Subcutaneous abdominal adipose tissue (tissue), 5 donors: ENCODE data around the gene PHYHIPL.

Experiments used
- H3K27ac ChIP-seq: one replicate; pipeline ENCODE4 v1.7.0; 2013; ENCODE audit warnings: low read depth, mild to moderate bottlenecking, inconsistent platforms, low read length, moderate library complexity
- H3K27me3 ChIP-seq, 5 donors: one replicate each; pipeline ENCODE4 v1.7.0; 2013; ENCODE audit warnings: low read length in 5 of 5, inconsistent platforms in 1 of 5; ENCODE audit not compliant: control insufficient read depth in 5 of 5, insufficient read depth in 4 of 5
- H3K36me3 ChIP-seq, 5 donors: one replicate each; pipeline ENCODE4 v1.7.0; 2013; ENCODE audit warnings: low read length in 5 of 5; ENCODE audit not compliant: control insufficient read depth in 5 of 5, insufficient read depth in 5 of 5
- H3K4me1 ChIP-seq, 5 donors: one replicate each; pipeline ENCODE4 v1.7.0; 2013; ENCODE audit warnings: low read length in 5 of 5, mild to moderate bottlenecking in 3 of 5, moderate library complexity in 1 of 5; ENCODE audit not compliant: control insufficient read depth in 5 of 5, insufficient read depth in 5 of 5
- H3K4me3 ChIP-seq, 5 donors: one replicate each; pipeline ENCODE4 v1.7.0; 2013; ENCODE audit warnings: low read length in 5 of 5, low read depth in 1 of 5
- H3K9ac ChIP-seq, 5 donors: one replicate each; pipeline ENCODE4 v1.7.0; 2013; ENCODE audit warnings: low read length in 5 of 5, mild to moderate bottlenecking in 4 of 5, moderate library complexity in 3 of 5
- H3K9me3 ChIP-seq, 5 donors: one replicate each; pipeline ENCODE4 v1.7.0; 2013; ENCODE audit warnings: low read length in 5 of 5; ENCODE audit not compliant: control insufficient read depth in 5 of 5
- donor health status: healthy.
- donor health status: healthy.
- donor health status: healthy.
- donor health status: healthy.
- donor health status: healthy.

The PHYHIPL gene

DNA sequence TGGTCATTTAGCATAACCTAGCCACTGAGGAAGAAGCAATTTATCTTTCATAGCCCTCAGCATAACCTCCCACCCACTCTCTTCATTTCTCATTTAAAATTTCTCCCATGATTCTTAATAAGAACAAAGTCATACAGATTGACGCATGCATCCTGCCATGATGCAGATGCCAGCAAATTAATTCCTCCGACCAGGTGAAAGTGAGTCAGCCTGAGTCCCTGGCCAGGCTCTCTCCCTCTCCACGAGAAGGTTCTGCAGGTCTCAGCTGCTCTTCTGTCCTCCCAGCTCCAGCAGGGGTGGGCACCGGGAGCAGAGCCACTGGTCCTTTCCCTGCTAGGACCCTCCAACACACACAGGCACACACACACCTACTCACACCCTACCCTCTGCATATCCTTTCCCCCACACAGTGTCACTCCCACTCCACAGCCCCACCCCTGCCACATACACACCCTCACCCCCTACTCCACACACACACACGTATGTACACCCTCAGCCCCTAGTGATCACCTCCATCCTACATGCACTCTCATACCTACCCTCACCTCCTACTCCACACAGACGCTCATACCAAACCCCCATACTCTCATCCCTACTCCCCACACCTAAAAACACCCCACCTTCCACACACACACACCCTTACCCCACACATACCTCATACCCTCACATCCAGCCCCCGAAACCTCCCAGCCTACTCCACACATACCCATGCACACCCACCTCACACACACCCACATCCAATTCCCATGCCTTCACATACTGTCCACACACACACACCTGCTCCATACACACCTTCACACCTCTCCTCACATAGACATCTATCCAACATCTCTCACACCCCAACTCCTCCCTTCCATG is 107.9 kb downstream of the PHYHIPL start:
- no peak overlapping the region for H3K9ac ChIP-seq
- no peak overlapping the region for H3K4me3 ChIP-seq

DNA sequence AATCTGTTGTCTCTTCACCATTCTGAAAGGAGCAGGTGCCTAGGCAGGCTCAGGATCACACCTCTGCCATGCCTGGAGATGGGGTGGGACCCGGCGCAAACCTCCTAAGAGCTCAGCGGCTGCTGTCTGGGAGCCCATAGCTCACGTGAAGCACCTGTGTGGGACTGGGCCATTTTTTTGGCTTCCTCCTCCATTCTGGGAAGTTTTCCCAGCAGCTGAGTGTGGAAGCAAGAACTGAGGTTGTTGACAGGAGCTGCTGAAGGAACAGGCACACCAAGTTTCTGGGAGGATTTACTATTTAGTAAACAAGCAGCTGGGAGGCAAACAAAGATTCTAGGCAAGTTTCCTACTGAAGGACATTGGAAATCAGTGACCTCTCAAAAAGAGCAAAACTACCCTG is 108.6 kb downstream of the PHYHIPL start:
- Histone ChIP-seq H3K27me3 (peaks cover 0 to 6% (median 0%) of the 10 kb centered on the region in 5 donors), H3K36me3 (peaks cover 0 to 5% (median 0%) of the 10 kb centered on the region in 5 donors), H3K4me1 (peaks cover 0 to 7% (median 0%) of the 10 kb centered on the region in 5 donors), H3K9me3 (no peaks in the 10 kb centered on the region), H3K9ac (no peak overlapping the region), H3K27ac (no peak overlapping the region), H3K4me3 (no peak overlapping the region)

More for the DNA sequence above, 107.9 kb downstream of the PHYHIPL start:
- Histone ChIP-seq H3K4me1 (peaks cover 0 to 8% (median 0%) of the 10 kb centered on the region in 5 donors), H3K36me3 (peaks cover 0 to 5% (median 0%) of the 10 kb centered on the region in 5 donors), H3K27me3 (peaks cover 0 to 6% (median 0%) of the 10 kb centered on the region in 5 donors), H3K27ac (no peak overlapping the region), H3K9me3 (no peaks in the 10 kb centered on the region)

DNA sequence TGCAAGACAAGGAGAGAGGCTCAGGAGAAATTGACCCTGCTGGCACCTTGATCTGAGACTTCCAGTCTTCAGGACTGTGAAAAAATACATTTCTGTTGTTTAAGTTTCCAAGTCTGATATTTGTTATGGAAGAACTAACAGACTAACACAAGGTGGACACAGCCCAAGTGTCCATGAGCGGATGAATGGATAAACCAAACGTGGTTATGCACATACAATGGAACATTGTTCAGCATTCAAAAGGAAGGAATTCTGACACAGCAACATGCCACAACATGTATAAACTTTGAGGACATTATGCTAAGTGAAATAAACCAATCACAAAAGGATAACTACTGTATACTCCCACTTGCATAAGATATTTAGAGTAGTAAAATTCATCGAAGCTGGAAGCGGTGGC is 109.4 kb downstream of the PHYHIPL start:
- H3K27me3 ChIP-seq: peaks cover 0 to 6% (median 0%) of the 10 kb centered on the region in 5 donors
- no peak overlapping the region for H3K4me3 ChIP-seq
- no peaks in the 10 kb centered on the region for H3K9me3 ChIP-seq
- H3K9ac ChIP-seq: no peak overlapping the region
- no peak overlapping the region for H3K27ac ChIP-seq
- H3K4me1 ChIP-seq: peaks cover 0 to 7% (median 0%) of the 10 kb centered on the region in 5 donors
- peaks cover 0 to 5% (median 0%) of the 10 kb centered on the region in 5 donors for H3K36me3 ChIP-seq

DNA sequence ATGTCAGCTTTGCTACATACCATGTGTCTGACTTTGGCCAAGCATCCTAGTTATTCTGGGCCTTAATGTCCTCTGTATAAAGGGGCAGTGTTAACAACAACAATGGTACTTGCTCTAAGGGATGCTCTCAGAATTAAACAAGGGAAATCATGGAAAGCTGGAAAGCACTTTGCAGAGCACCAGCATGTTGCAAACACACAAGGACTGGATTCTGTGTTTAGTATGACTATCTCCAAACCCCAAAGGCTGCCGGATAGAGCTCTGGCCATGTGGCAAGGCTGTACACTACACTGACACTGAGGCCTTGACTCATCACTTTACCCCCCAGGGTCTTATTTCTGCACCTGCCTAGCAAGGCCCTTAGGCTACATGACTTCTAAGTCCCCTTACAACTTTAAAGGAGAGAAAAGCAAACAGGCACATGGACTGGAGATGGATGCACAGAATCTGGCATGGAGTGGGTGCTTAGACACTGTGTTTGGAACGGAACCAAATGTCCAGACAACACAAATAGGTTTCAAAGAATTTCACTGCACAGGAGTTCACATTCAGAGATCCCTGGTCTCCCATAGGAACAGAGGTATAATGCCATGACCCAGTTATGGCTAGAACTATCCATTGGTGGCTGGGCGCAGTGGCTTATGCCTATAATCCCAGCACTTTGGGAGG is 111.3 kb downstream of the PHYHIPL start:
- Histone ChIP-seq H3K9me3 (no peaks in the 10 kb centered on the region), H3K4me3 (no peak overlapping the region), H3K9ac (no peak overlapping the region), H3K36me3 (peaks cover 0 to 5% (median 0%) of the 10 kb centered on the region in 5 donors), H3K27ac (no peak overlapping the region), H3K27me3 (peaks cover 0 to 6% (median 0%) of the 10 kb centered on the region in 5 donors), H3K4me1 (peaks cover 0 to 7% (median 0%) of the 10 kb centered on the region in 5 donors)

DNA sequence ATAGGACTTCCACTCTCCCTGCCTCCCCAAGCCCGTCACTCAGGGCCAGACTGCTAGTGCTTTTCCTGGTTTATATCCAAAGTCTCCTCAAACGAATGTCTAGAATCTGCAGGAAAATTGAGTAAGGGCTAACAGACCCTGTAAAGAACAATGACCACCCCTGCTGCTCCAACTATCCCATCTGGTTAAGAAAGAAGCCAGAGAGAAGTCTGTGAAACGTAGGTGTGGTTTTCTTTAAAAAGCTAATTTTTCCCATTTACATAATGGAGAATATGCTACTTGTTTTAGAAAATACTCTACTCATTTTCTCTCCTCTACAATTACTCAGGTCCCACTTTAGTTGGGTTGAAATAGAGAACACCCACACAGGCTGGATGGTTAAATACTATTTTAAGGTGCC is 113.4 kb downstream of the PHYHIPL start:
- Histone ChIP-seq H3K4me1 (peaks cover 0 to 10% (median 2%) of the 10 kb centered on the region in 5 donors), H3K36me3 (no peaks in the 10 kb centered on the region), H3K9me3 (no peaks in the 10 kb centered on the region), H3K9ac (no peak overlapping the region), H3K4me3 (no peak overlapping the region), H3K27me3 (no peaks in the 10 kb centered on the region), H3K27ac (no peak overlapping the region)

- no peak overlapping the region for H3K4me3 ChIP-seq
- no peaks in the 10 kb centered on the region for H3K36me3 ChIP-seq
- H3K9ac ChIP-seq: no peak overlapping the region
- H3K9me3 ChIP-seq: no peaks in the 10 kb centered on the region
- H3K27me3 ChIP-seq: no peaks in the 10 kb centered on the region
- H3K4me1 ChIP-seq: peaks cover 0 to 10% (median 2%) of the 10 kb centered on the region in 5 donors
- no peak overlapping the region for H3K27ac ChIP-seq
These were observed 114.0 kb downstream of the PHYHIPL start for GRCh38 chr10:59290448-59290847.
